PFSK-1 (cell line): ENCODE measurements around the gene LY6G6D.

Experiments used
- FOXP2 ChIP-seq: optimal IDR thresholded peaks from 2 replicates; pipeline ENCODE3; 2011; ENCODE audit warnings: borderline replicate concordance, control low read depth, inconsistent platforms; ENCODE audit not compliant: insufficient read depth; ENCODE audit errors: extremely low read length, extremely low read depth
- POLR2AphosphoS5 ChIP-seq: IDR thresholded peaks from 2 replicates; pipeline ENCODE4 v1.6.1; 2012; ENCODE audit warnings: low read depth, mild to moderate bottlenecking, control low read depth, low read length, moderate library complexity
- SIN3A ChIP-seq: IDR thresholded peaks from 2 replicates; pipeline ENCODE4 v1.6.1; 2012; ENCODE audit warnings: mild to moderate bottlenecking, low read length, moderate library complexity, borderline replicate concordance; ENCODE audit not compliant: insufficient read depth
- TAF1 ChIP-seq: IDR thresholded peaks from 2 replicates; pipeline ENCODE4 v1.6.1; 2012; ENCODE audit warnings: low read length, control low read depth, borderline replicate concordance; ENCODE audit not compliant: insufficient read depth
- TF ChIP-seq, protein P1 (sequence below), 2 experiments: IDR thresholded peaks; 2 replicates each; pipeline versions ENCODE4 v1.6.1 to v1.8.0; 2011 to 2012; ENCODE audit warnings: low read depth in 2 of 2, low read length in 2 of 2, control low read depth in 1 of 2, inconsistent platforms in 1 of 2, mild to moderate bottlenecking in 1 of 2, moderate library complexity in 1 of 2; ENCODE audit not compliant: insufficient read depth in 1 of 2

The LY6G6D gene

GRCh38 chr6:31722173-31722572 is 7.0 kb downstream of the LY6G6D start:
- TF ChIP-seq SIN3A = no peak
- TF ChIP-seq, protein P1, sequence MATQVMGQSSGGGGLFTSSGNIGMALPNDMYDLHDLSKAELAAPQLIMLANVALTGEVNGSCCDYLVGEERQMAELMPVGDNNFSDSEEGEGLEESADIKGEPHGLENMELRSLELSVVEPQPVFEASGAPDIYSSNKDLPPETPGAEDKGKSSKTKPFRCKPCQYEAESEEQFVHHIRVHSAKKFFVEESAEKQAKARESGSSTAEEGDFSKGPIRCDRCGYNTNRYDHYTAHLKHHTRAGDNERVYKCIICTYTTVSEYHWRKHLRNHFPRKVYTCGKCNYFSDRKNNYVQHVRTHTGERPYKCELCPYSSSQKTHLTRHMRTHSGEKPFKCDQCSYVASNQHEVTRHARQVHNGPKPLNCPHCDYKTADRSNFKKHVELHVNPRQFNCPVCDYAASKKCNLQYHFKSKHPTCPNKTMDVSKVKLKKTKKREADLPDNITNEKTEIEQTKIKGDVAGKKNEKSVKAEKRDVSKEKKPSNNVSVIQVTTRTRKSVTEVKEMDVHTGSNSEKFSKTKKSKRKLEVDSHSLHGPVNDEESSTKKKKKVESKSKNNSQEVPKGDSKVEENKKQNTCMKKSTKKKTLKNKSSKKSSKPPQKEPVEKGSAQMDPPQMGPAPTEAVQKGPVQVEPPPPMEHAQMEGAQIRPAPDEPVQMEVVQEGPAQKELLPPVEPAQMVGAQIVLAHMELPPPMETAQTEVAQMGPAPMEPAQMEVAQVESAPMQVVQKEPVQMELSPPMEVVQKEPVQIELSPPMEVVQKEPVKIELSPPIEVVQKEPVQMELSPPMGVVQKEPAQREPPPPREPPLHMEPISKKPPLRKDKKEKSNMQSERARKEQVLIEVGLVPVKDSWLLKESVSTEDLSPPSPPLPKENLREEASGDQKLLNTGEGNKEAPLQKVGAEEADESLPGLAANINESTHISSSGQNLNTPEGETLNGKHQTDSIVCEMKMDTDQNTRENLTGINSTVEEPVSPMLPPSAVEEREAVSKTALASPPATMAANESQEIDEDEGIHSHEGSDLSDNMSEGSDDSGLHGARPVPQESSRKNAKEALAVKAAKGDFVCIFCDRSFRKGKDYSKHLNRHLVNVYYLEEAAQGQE (IDR thresholded peaks at IDR 0.05; ENCODE audit: insufficient read depth in 1 of 2, low read depth in 2 of 2, low read length in 2 of 2) = no peak

- no peak for TF ChIP-seq FOXP2
- no peak for TF ChIP-seq SIN3A
- TF ChIP-seq, protein P1 (IDR thresholded peaks at IDR 0.05; ENCODE audit: insufficient read depth in 1 of 2, low read depth in 2 of 2, low read length in 2 of 2) = no peak
Measured at GRCh38 chr6:31723245-31723979, 8.3 kb downstream of the LY6G6D start, which contains the start of gene MPIG6B. TSS of gene MPIG6B (plus strand) at chr6:31723373. CDS start at chr6:31723384, 11 bp downstream.

- no peak for TF ChIP-seq TAF1
- TF ChIP-seq POLR2AphosphoS5 = no peak
- TF ChIP-seq, protein P1 (IDR thresholded peaks at IDR 0.05; ENCODE audit: insufficient read depth in 1 of 2, low read depth in 2 of 2, low read length in 2 of 2) = no peak
- TF ChIP-seq SIN3A = no peak
- TF ChIP-seq FOXP2 = no peak
Measured at GRCh38 chr6:31723980-31724691, 9.0 kb downstream of the LY6G6D start.

- TF ChIP-seq FOXP2 (no peak), SIN3A (no peak), POLR2AphosphoS5 (no peak), TAF1 (no peak)
- TF ChIP-seq, protein P1 (IDR thresholded peaks at IDR 0.05; ENCODE audit: insufficient read depth in 1 of 2, low read depth in 2 of 2, low read length in 2 of 2) = no peak
Measured at GRCh38 chr6:31725502-31726350, 10.6 kb downstream of the LY6G6D start.
